ENCODE measurements around the gene KIRREL3. TPM values are rescaled to one million over a fixed set of nuclear protein-coding genes. Genes with fewer than 3 reads are reported as not detected.

KIRREL3 gene
- polyA plus RNA-seq, 1 donor: 0.80 TPM

GRCh38 chr11:126790550-126791081, 210.0 kb downstream of the KIRREL3 start:
- DNase-seq (ENCODE audit: low read depth): no peak

DNA sequence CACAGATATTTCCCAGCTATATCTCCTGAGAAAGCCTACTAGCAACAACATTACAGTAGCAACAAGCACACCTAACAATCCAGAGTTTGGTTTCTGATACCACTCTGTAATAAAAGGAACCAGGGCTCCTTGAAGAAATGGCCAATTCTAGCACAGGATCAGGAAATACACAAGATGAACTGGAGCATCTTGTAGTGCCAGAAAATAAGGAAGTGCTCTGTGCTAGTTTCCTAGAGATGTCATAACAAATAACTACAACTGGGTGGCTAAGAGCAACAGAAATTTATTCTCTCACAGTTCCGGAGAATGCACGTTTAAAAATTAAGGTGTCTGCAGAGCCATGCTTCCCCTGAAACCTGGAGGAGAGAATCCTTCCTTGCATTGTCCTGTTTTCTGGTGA, 217.8 kb downstream of the KIRREL3 start:
- DNase-seq (ENCODE audit: low read depth): no peak

- no peak for DNase-seq (ENCODE audit: low read depth)
Observed at GRCh38 chr11:126781942-126782341, 218.6 kb downstream of the KIRREL3 start.

- no peak for DNase-seq (ENCODE audit: low read depth)
Observed at GRCh38 chr11:126776119-126776518, 224.5 kb downstream of the KIRREL3 start.

DNA sequence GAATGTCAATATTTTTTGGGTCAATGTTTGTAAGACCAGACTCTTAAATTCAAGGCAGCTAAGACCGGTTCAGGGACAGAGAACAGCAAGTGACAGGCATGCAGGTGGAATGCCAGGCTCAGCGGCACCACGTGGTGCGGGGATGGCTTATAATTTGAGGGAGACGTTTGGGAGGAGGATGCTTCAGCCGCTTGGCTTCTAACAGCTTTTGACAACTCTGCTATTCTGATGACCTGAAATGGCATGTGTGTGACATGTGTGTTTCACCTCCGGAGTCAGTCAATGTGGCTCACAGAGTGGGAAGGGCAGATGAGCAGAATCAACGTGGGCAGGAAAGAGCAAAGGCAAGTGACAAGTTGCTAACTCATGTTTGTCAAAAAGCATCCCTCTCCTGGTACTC, 228.3 kb downstream of the KIRREL3 start:
- no peak for DNase-seq (ENCODE audit: low read depth)

DNA sequence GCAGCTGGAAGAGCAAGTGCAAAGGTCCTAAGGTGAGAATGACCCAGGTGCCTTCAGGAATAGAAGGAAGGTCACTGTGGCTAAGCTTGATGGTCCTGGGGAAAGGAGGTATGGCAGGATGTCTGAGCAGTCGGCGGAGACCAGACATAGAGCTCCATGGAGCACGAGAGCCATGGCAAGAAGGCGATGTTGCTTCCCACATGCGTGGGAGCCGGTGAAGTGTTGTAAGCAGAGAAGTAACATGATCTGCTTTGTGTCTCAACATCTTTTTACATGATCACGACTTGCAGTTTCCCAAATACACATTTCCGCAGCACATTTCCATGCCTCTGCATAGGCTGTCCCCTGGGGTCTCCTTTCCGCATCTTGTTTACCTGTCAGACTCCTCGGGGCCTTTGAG, 231.9 kb downstream of the KIRREL3 start:
- no peak for DNase-seq (ENCODE audit: low read depth)

GRCh38 chr11:126766440-126766839, 234.1 kb downstream of the KIRREL3 start:
- no peak for DNase-seq (ENCODE audit: low read depth)

DNA sequence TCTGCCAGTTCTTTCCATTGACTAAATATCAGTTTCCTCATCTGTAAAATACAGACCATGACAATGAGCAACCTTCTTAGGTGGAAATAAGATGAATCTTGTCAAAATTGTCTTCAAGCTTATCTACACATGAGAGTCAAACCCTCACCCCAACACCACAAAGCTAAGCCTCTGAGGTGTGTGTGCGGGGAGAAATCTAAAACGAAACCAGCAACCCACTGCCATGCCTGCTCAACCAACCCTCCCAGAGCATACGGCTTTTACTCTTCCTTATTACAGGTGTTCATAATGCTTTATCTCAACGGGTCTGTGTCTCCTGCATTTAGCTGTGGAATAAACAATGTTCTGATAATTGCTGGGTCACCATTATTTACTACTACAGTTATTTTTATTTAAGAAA, 235.4 kb downstream of the KIRREL3 start:
- no peak for DNase-seq (ENCODE audit: low read depth)

GRCh38 chr11:126764231-126764630, 236.3 kb downstream of the KIRREL3 start:
- DNase-seq (ENCODE audit: low read depth): no peak

- no peak for DNase-seq (ENCODE audit: low read depth)
Observed at GRCh38 chr11:126756855-126757254, 243.7 kb downstream of the KIRREL3 start.

DNA sequence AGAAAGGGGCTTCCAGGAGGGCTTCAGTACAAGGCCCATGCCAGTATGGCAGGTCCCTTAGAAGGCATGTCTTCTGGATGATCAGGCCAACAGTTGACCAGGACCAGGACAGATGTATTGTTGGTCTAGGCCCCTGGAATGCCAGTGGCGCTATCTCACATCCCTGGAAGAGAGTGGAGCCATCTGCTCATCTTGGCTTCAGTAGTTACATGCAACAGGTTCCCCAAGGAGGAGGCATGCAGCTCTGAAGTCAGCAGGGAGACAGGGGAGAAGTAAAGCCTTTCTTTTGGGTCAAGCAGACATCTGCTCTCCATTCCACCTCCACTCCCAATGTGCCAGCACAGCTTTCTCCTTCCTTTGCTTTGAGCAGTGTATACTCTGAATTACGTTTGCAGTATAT, 244.1 kb downstream of the KIRREL3 start:
- no peak for DNase-seq (ENCODE audit: low read depth)

DNA sequence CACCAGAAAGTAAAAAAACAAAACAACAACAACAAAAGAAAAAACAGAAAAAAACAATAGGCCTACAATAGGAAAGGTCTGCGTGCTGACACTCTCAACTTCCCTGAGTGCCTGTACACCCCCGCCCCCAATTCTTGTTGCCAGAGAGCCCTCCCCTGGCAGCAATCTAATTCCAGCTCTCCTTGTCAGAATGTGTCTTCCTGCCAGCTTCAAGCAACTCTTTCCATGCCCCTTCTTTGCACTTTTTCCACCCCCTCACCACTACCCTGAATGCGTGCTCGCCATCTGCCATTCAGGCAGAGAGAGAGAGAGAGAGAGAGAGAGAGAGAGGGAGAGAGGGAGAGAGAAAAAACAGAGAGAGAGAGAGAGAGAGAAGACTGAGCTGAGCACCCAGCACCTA, 245.0 kb downstream of the KIRREL3 start:
- DNase-seq (ENCODE audit: low read depth): no peak

GRCh38 chr11:126754591-126755426, 245.8 kb downstream of the KIRREL3 start:
- no peak for DNase-seq (ENCODE audit: low read depth)

- DNase-seq (ENCODE audit: low read depth): no peak
Observed at GRCh38 chr11:126753990-126754389, 246.6 kb downstream of the KIRREL3 start.

- no peak for DNase-seq (ENCODE audit: low read depth)
Observed at GRCh38 chr11:126751242-126751641, 249.3 kb downstream of the KIRREL3 start.

- DNase-seq (ENCODE audit: low read depth): no peak
Observed at GRCh38 chr11:126748793-126749192, 251.8 kb downstream of the KIRREL3 start.

DNA sequence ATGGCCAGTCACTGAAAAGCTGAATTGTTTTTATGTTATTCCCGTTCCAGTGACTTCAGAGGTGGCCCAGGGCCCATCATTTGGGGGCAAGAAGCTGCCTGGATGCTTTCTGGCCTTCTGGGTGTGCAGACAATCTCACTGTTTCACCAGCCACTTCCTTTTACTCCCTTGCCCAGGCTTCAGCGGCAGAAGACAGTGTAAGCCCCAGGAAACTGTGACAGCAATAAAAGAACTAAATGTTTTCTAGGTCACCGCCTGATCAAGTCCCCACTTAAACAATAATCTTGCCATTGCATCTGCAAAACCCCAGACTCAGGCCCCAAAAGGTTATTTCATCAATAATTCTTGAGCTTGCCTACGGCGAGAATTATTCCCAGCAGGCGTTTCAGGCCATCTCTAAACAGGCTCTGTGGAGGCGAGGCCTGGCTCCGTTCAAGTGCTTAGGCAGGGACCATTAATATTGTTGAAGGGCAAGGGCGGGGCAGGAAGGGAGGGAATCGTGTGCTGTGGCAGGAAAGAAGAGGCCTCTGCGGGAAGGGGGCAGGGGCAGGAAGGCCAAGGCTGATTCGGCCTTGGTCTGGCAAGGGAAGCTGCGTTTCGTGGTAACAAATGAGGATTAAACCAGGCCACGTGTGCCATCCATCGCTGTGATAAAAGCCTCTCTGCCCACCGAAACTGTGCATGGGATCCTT, 252.3 kb downstream of the KIRREL3 start:
- DNase-seq (ENCODE audit: low read depth): no peak

- no peak for DNase-seq (ENCODE audit: low read depth)
Observed at GRCh38 chr11:126747315-126747714, 253.3 kb downstream of the KIRREL3 start.

- DNase-seq (ENCODE audit: low read depth): no peak
Observed at GRCh38 chr11:126746443-126746842, 254.1 kb downstream of the KIRREL3 start.

- DNase-seq (ENCODE audit: low read depth): no peak
Observed at GRCh38 chr11:126744699-126745098, 255.9 kb downstream of the KIRREL3 start.

- DNase-seq (ENCODE audit: low read depth): no peak
Observed at GRCh38 chr11:126743628-126744027, 256.9 kb downstream of the KIRREL3 start.

DNA sequence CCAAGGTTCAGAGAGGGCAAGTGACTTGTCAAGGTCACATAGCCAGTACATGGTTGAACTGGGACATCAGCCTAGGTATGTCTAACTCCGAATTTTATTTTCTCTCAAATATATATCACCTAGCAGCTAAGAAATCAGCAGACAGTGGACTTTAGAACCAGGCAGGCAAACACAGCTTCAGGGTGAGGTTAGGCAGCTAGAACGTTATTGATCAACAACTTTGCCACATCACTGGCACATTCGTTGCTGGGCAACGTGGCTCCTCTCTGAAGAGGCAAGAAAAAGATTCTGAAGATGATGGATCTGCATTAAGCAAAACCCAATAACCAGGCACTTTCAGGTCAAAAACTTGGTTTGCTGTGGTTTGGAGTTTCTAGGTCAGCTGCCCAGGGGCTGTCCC, 258.0 kb downstream of the KIRREL3 start:
- no peak for DNase-seq (ENCODE audit: low read depth)

GRCh38 chr11:126740846-126741245, 259.7 kb downstream of the KIRREL3 start:
- no peak for DNase-seq (ENCODE audit: low read depth)
